Thyroid gland (tissue), 4 donors: Measurements from ENCODE around the gene CRX. TPM values are rescaled to one million over a fixed set of nuclear protein-coding genes. Genes with fewer than 3 reads are reported as not detected.
A peak's percentile ranks its signal among the peaks of the same experiment; 100 is the strongest.
"Not testable (repeated sequence)": the region's sequence is repeated elsewhere in the genome, so short reads cannot be mapped to it uniquely, and the experiment has no call there.

Experiments
- DNase-seq, 2 donors: peaks; one replicate each; pipeline ENCODE4 v3.0.0-alpha.2; 2019
- H3K27ac ChIP-seq, 3 donors: fragments of 200-600 bp; sonication (generic); 1 replicate in 2 of 3; 2 replicates in 1 of 3; pipeline ENCODE4 v1.5.1; 2016 to 2019; ENCODE audit warnings: mild to moderate bottlenecking in 1 of 3, moderate library complexity in 1 of 3
- H3K27me3 ChIP-seq: fragments of 200-600 bp; sonication (generic); one replicate; pipeline ENCODE4 v1.5.1; 2019
- H3K36me3 ChIP-seq, 2 donors: fragments of 200-600 bp; sonication (generic); one replicate each; pipeline ENCODE4 v1.5.1; 2016 to 2019
- H3K4me1 ChIP-seq, 2 donors: fragments of 200-600 bp; sonication (generic); one replicate each; pipeline ENCODE4 v1.5.1; 2017 to 2019
- H3K4me3 ChIP-seq, 3 donors: fragments of 200-600 bp; sonication (generic); replicated peaks in 1 of 3; 1 replicate in 2 of 3; 2 replicates in 1 of 3; pipeline ENCODE4 v1.5.1; 2016; ENCODE audit warnings: mild to moderate bottlenecking in 1 of 3
- H3K9me3 ChIP-seq: fragments of 200-600 bp; sonication (generic); one replicate; pipeline ENCODE4 v1.5.1; 2017
- POLR2A ChIP-seq, 2 donors: fragments of 450-650 bp; IDR thresholded peaks; one replicate each; pipeline ENCODE4 v1.6.1; 2017; ENCODE audit warnings: antibody characterized with exemption in 2 of 2, mild to moderate bottlenecking in 2 of 2, moderate library complexity in 1 of 2
- WGBS, 2 donors: methylation state at CpG; one replicate each; pipeline ENCODE4 v1.1.5; 2017; 5-methylcytosine and 5-hydroxymethylcytosine counted together
- intact Hi-C: fragments of 100-400 bp; cut with DNase I; formaldehyde crosslinking; loops from one replicate; pipeline ENCODE4 v1.15.1; 2023
- total RNA-seq, 4 donors: library from RNA; depleted of rRNA; stranded (reverse); fragments of >200 nt; gene quantifications; one replicate each; pipeline ENCODE4 v1.2.3, GENCODE V29; 2016
- TF ChIP-seq, protein P1 (sequence below), 6 experiments: fragments of 200-600 bp in 3 of 6; fragments of 450-650 bp in 3 of 6; sonication (generic) in 3 of 6; IDR thresholded peaks; one replicate each; pipeline ENCODE4 v1.5.1; 2016 to 2019; ENCODE audit warnings: antibody characterized with exemption in 6 of 6, mild to moderate bottlenecking in 2 of 6, inconsistent platforms in 1 of 6, moderate library complexity in 1 of 6

Gene CRX
- total RNA-seq, 4 donors from 2014 or later, result not detected

- H3K27ac ChIP-seq, result peak overlapping the region; percentile 94 to 99 (median 95)
- peak overlapping the region in 2 of 3 donors; percentile 43 to 95 for H3K4me3 ChIP-seq
- H3K36me3 ChIP-seq, result peaks cover 6 to 21% of the 10 kb centered on the region in 2 donors
- TF ChIP-seq, protein P1, sequence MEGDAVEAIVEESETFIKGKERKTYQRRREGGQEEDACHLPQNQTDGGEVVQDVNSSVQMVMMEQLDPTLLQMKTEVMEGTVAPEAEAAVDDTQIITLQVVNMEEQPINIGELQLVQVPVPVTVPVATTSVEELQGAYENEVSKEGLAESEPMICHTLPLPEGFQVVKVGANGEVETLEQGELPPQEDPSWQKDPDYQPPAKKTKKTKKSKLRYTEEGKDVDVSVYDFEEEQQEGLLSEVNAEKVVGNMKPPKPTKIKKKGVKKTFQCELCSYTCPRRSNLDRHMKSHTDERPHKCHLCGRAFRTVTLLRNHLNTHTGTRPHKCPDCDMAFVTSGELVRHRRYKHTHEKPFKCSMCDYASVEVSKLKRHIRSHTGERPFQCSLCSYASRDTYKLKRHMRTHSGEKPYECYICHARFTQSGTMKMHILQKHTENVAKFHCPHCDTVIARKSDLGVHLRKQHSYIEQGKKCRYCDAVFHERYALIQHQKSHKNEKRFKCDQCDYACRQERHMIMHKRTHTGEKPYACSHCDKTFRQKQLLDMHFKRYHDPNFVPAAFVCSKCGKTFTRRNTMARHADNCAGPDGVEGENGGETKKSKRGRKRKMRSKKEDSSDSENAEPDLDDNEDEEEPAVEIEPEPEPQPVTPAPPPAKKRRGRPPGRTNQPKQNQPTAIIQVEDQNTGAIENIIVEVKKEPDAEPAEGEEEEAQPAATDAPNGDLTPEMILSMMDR (IDR thresholded peaks at IDR 0.05), result no peak
- no peak for TF ChIP-seq POLR2A (IDR thresholded peaks at IDR 0.05)
- H3K4me1 ChIP-seq, result peaks cover 13 to 29% of the 10 kb centered on the region in 2 donors
- intact Hi-C loops, result no loop called here
- DNase-seq, result peak; percentile 37 to 61
- WGBS, 2 donors, result 55 to 62% methylated on average over 24 of the region's 24 CpGs
- no peaks in the 10 kb centered on the region for H3K9me3 ChIP-seq
- H3K27me3 ChIP-seq, result no peaks in the 10 kb centered on the region
Observed at GRCh38 chr19:47779524-47780214, 42.1 kb upstream of the CRX start.

- intact Hi-C loops, result no loop called here
- WGBS, 2 donors, result 90 to 96% methylated on average over 9 of the region's 9 CpGs
- TF ChIP-seq POLR2A (IDR thresholded peaks at IDR 0.05), result no peak
- TF ChIP-seq, protein P1 (IDR thresholded peaks at IDR 0.05), result no peak
- peak overlapping the region in 1 of 3 donors; percentile 95 for H3K4me3 ChIP-seq
- H3K27me3 ChIP-seq, result no peaks in the 10 kb centered on the region
- DNase-seq, result no peak
- peak overlapping the region in 2 of 3 donors; percentile 95 to 99 for H3K27ac ChIP-seq
- no peaks in the 10 kb centered on the region for H3K9me3 ChIP-seq
- H3K4me1 ChIP-seq, result peaks cover 13 to 29% of the 10 kb centered on the region in 2 donors
- peaks cover 9 to 24% of the 10 kb centered on the region in 2 donors for H3K36me3 ChIP-seq
Observed at GRCh38 chr19:47780215-47780551, 41.6 kb upstream of the CRX start.

DNA sequence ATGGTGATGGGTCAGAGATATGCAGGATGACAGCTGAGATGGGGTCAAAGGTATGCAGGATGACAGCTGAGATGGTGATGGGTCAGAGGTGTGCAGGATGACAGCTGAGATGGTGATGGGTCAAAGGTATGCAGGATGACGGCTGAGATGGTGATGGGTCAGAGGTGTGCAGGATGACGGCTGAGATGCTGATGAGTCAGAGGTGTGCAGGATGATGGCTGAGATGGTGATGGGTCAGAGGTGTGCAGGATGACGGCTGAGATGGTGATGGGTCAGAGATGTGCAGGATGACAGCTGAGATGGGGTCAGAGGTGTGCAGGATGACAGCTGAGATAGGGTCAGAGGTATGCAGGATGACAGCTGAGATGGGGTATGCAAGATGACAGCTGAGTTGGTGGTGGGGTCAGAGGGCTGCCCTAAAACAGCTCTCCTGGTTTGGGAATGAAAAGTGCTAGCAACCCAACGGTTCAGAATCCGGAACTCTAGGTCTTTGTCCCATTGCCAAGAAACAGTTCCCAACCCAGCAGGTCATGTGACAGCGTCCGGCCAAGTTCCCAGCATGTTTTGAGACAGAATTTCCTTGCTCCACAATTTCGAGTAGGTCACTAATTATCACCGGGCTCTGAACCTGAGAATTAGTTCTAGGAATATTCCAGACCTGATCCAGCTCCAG is 40.0 kb upstream of the CRX start:
- Histone ChIP-seq H3K27ac (peak overlapping the region in 1 of 3 donors; percentile 43), H3K4me1 (peaks cover 13 to 29% of the 10 kb centered on the region in 2 donors), H3K9me3 (no peaks in the 10 kb centered on the region), H3K27me3 (no peaks in the 10 kb centered on the region), H3K36me3 (peaks cover 18 to 29% of the 10 kb centered on the region in 2 donors), H3K4me3 (no peak overlapping the region)
- no peak for TF ChIP-seq POLR2A (IDR thresholded peaks at IDR 0.05)
- TF ChIP-seq, protein P1 (IDR thresholded peaks at IDR 0.05), result no peak
- 69 to 70% methylated on average over 9 of the region's 9 CpGs for WGBS, 2 donors
- intact Hi-C loops, result no loop called here
- DNase-seq, result no peak

DNA sequence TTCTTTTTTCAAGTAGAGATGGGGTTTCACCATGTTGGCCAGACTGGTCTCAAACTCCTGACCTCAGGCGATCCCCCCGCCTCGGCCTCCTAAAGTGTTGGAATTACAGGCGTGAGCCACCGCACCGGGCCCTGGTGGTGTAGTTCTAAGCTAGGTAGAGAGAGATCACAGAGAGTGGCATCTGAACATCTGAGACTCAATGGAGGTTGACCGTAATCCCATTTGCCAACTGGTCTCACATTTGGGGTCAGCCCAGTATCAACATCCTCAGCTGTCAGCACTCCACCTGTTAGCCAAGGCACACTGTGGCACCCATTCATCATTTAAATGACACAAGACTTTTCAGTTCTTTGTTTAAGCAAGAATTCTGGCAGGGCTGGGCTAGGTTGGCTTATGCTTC is 35.2 kb upstream of the CRX start:
- Histone ChIP-seq H3K4me1 (peaks cover 0 to under 1% of the 10 kb centered on the region in 2 donors), H3K27ac (no peak overlapping the region), H3K27me3 (no peaks in the 10 kb centered on the region), H3K36me3 (peaks cover 18 to 24% of the 10 kb centered on the region in 2 donors), H3K9me3 (no peaks in the 10 kb centered on the region), H3K4me3 (no peak overlapping the region)
- intact Hi-C loops, result loop anchor here (5.0 kb wide), 1 partner anchor 74 kb away; the partner anchor contains the start of gene EHD2
- 93 to 98% methylated on average over 7 of the region's 7 CpGs for WGBS, 2 donors
- DNase-seq, result no peak
- TF ChIP-seq, protein P1 (IDR thresholded peaks at IDR 0.05), result no peak
- no peak for TF ChIP-seq POLR2A (IDR thresholded peaks at IDR 0.05)

- H3K9me3 ChIP-seq, H3K27me3 ChIP-seq, H3K4me3 ChIP-seq, H3K27ac ChIP-seq, H3K4me1 ChIP-seq, DNase-seq: not testable (repeated sequence)
- intact Hi-C loops, result loop anchor here (5.0 kb wide), 1 partner anchor 75 kb away; the partner anchor contains the start of gene EHD2
- 87 to 90% methylated on average over 10 of the region's 10 CpGs for WGBS, 2 donors
- peaks cover 18 to 24% of the 10 kb centered on the region in 2 donors for H3K36me3 ChIP-seq
Observed at GRCh38 chr19:47787307-47787706, 34.4 kb upstream of the CRX start.

GRCh38 chr19:47789811-47790210 is 31.9 kb upstream of the CRX start:
- not testable (repeated sequence) for H3K4me3 ChIP-seq, H3K27me3 ChIP-seq, H3K4me1 ChIP-seq, DNase-seq, H3K9me3 ChIP-seq, H3K27ac ChIP-seq
- intact Hi-C loops, result loop anchor here (5.0 kb wide), 1 partner anchor 78 kb away; the partner anchor contains the start of gene EHD2
- peaks cover 8 to 11% of the 10 kb centered on the region in 2 donors for H3K36me3 ChIP-seq
- 84 to 85% methylated on average over 13 of the region's 13 CpGs for WGBS, 2 donors
